NCI-H345 treated with DMSO at 0.1 percent for 48 hours (cell line): ENCODE measurements around the gene FBXO28.

Experiments
- DNase-seq: peaks from one replicate; lab custom pipeline; 2025; ENCODE audit not compliant: unreplicated experiment; lab: John Stamatoyannopoulos, UW

Gene FBXO28

GRCh38 chr1:224095339-224095738 lies 18.6 kb upstream of the FBXO28 start:
- DNase-seq, result no peak

DNA sequence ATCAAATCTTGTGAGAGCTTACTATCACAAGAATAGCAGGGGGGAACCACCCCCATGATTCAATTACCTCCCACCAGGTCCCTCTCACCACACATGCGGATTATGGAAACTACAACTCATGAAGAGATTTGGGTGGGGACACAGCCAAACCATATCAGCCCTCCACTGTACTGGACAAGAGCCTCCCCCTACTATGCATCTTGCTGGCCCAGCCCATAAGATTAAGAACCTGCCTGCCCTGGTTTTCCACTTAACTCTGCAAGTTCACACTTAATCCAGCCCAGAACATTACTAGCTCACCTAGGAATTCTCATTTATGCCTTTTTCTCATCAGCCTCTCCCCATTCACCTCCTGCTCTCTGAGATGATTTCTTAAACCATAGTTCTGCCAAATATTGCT lies 18.0 kb upstream of the FBXO28 start:
- no peak for DNase-seq

DNA sequence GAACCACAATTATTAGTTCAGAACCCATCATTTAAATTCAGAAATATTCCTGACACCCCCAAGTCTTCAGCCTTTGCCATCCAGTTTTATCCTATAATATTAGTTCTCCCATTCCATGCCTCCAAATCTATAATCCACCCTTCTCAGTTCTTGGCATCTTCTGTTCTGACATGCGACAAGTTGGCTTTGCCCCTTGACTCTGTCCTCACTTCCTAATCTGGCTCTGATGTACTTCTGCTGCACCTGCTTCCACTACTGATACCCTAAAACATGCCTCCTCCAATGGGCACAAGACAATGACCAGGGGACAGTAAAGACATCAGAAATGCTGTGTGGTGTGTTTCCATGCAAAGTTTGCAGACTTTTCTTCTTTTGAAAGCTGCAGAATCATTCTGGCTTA lies 17.1 kb upstream of the FBXO28 start:
- no peak for DNase-seq

DNA sequence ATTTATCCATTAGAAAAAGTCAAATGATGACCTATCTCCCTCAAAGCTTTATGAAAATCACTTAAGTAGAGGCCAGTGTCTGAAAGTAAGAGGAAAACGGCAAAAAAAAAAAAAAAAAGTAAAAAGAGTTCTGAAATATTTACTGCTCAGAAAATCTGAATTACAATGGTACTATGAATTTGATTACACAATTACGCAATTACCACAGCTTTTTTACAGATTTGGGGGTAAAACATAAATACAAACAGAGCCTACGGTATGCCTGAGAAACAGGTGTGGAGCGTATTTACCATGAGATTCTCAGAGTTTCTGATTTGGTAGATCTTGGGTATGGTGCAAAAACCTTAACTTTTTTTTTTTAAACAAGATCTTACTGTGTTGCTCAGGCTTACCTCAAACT lies 15.9 kb upstream of the FBXO28 start:
- no peak for DNase-seq

GRCh38 chr1:224106568-224107281 lies 7.2 kb upstream of the FBXO28 start:
- DNase-seq, result no peak

- no peak for DNase-seq
These were observed 6.7 kb upstream of the FBXO28 start for GRCh38 chr1:224107282-224107625.

- DNase-seq, result no peak
These were observed 4.9 kb upstream of the FBXO28 start for GRCh38 chr1:224108991-224109390.

DNA sequence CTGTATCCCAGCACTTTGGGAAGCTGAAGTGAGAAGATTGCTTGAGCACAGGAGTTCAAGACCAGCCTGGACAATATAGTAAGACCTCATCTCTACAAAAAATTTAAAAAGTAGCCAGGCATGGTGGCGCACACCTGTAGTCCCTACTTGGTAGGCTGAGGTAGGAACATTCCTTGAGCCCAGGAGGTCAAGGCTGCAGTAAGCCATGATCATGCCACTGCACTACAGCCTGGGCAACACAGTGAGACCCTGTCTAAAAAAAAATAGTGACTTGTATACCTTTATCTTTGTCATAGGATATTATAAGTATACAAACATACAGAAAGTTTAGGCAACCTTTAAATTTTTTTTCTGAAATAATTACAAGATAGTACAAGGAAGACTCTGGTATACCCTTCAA lies 3.9 kb upstream of the FBXO28 start:
- DNase-seq, result no peak

DNA sequence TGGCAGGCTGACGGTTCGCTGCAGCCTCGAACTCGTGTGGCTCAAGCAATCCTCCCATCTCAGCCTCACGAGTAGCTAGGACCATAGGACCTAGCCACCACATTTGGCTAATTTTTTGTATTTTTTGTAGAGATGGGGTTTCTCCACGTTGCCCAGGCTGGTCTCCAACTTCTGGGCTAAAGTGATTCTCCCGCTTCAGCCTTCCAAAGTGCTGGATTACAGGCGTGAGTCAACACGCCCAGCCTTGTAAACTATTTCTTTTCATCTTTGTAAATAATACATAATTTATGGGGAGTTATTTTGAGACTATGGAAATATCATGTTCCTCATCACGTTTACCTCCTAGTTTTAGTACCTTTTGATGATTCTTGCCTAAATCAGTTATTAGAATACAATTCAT lies 906 bp upstream of the FBXO28 start:
- no peak for DNase-seq

DNA sequence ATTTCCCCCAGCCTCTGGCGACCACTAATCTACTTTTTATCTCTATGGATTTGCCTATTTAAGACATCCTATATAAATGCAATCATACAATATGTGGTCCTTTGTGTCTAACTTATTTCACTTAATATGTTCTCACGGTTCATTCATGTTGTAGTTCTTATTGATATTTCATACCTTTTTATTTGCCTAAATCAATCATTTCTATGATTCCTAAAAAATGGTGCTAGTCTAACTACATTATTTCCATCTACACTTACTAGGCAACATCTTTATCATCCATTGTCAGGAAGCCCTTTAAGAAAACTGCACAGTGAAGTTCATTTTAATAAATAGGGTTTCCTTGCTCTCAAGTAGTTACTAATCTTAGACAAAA lies 380 bp upstream of the FBXO28 start:
- no peak for DNase-seq

DNA sequence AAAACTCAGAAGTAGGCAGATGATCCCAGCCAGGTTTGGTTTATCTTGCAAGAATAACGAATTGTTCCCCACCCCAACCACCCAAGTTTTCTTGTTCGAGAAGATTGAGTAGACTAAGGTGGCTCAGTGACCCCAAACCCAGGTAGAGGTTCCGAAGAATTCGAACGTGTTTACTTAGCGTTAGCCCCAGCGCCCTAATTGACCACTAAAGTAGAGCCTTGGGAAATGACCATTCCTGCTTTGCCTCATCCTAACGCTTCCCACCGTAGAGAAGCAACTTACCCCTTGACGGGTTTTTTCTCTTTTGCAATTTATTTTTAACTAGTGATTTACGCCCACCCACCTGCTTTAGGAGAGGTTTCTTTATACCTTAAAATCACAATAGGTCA lies 870 bp downstream of the FBXO28 start:
- DNase-seq, result no peak

DNA sequence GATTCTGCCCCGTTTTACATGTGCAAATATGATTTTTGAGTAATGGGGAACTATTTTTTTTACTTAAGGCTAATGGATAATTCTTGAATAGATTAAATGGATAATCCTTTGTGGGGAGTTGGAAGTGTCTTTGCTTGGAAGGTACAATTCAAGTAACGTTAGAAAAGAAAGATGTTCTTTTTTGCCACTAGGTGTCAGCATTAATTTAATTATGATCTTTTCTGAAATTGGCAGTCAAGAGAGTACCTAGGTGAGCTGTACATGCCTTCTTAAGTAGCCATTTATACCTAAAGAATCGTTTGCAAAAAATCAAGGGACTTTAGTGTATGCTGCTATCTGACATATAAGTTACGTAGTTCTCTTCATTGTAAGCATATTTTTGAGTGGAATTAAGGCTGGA lies 2.2 kb downstream of the FBXO28 start:
- DNase-seq, result peak; percentile 62

DNA sequence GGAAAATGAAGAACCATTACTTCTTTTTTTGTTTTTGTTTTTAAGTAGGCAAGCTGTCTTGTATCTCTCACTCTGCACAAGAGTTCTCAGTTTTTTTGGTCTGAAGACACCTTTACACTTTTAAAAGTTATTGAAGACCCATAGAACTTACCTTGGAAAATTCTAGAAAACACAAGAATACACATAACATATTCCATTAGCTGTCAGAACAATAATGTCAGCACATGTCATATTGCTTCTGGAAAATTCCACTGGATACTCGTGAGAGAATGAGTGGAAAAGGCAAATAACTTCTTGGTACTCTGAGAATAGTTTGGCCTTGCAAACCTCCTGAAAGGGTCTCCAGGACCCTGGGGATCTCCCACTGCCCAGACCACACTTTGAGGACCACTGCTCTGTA lies 4.8 kb downstream of the FBXO28 start:
- DNase-seq, result no peak

DNA sequence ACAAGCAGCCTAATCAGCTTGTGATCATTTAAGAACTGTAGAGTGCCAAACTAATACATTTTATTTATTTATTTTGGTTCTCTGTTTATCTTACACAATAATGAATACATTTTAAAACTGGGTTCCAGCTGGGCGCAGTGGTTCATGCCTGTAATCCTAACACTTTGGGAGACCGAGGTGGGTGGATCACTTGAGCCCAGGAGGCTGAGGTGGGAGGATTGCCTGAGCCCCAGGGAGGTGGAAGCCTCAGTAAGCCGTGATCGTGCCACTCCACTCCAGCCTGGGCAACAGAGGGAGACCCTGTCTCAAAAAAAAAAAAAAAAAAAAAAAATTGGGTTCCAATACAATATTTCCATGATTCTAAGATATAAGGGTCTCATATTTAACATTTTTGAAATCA lies 9.2 kb downstream of the FBXO28 start:
- DNase-seq, result no peak

DNA sequence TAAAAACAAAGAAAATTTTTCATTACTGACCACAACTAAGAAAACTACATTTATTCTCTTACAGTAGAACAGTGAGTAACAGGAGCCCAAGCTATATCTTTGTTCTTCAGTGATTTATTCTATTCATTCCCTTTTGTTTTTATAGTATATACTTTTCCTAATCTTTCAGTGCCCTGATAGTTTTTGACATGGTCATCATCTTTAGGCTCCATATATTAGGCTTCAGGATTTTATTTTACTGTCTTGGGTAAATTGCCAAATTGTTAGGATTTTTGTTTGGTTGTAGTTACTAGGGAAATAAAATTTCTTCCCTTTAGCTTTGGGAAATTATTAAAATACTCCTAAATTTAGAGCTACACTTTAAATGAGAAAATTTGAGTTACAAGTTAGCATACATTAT lies 10.3 kb downstream of the FBXO28 start:
- no peak for DNase-seq

DNA sequence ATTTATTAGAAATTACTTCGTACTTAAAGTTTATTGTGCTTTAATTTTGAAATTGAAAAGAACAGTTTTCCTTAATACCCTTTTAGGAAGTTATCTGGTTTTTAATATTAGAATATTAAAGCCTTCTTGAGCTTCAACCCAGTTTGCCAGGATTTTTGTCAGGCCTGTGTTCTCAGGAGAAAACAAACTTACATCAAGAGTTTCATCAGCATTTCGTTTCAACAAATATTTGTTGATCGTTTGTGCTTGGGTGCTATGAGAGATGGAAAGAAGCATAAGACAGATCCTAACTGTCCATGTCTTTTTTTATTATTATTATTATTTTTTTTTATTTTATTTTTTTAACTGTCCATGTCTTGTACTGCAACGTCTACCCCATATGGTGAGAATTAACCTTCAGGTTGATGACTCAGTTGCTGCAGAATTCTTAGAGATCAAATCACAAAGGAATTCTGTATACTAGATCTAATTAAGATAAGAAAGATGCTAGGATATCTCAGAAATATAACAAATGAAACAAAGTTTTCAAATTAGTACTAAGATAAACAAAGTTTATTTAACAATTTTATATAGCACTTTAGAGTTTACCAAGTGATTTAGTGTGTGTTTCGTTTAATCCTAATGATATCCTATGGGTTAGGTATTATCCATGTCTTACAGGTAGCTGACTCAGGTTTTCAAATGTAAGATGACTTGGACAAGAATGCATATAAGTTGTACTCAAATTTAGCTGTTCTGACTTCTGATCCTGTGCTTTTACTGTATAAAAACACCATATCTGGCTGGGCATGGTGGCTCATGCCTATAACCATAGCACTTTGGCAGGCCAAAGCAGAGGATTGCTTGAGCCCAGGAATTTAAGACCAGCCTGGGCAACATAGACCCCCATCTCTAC lies 14.3 kb downstream of the FBXO28 start:
- no peak for DNase-seq

- DNase-seq, result no peak
These were observed 17.3 kb downstream of the FBXO28 start for GRCh38 chr1:224131253-224131652.

- DNase-seq, result no peak
These were observed 19.0 kb downstream of the FBXO28 start for GRCh38 chr1:224132901-224133300.

DNA sequence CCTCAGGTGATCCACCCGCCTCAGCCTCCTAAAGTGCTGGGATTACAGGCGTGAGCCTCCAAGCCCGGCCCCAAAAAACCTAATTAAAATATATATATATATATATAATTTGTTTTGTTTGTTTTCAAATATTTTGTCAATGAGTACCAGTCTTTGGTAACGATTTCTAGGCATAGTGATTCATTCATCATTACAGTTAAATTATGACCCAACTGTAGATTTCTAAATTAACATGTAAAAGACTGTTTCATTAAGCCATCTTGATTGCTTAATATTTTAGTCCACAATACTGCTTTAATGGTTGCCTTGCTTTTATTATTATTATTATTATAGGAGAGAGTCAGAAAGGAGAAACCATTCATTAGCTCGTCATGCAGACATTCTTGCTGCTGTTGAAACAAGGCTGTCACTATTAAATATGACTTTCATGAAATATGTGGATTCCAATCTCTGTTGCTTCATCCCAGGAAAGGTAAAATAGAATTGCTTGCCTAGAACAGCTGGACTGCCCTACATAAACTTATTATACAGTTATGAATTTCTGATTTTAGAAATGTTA lies 19.9 kb downstream of the FBXO28 start:
- no peak for DNase-seq

DNA sequence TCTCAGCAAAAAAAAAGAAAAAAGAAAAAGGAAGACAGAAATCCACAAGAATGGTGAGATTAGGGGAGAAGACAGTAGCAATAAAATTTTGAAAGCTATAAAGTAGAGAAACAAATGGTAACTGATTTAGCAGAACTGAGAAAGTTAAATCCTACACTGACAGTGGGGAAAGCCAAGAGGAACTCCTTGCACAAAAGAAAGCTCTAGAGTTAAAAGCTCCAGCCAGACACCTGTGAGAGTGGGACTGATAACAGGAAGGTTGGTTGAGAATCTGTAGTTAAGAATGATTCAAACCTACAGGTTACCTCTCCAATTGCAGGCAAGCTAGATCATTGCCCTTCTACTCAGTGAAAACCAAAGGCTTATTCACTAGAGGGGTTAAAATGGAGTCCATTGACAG lies 23.6 kb downstream of the FBXO28 start:
- DNase-seq, result no peak

DNA sequence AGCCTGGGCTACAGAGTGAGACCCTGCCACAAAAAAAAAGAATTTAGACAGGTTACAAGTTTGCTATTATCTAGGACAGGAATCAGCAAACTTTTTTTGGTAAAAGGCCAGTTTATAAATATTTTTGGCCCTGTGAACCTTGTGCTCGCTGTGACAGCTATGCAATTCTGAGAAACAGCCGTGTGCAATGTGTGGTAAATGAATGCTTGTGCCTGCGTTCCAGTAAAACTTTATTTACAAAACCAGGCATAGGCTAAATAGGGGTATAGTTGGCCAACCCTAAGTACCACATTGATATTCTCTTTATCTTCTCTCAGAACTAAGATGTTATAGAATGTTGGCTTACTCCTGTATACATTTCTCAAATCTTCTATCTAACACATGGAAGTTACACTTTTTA lies 24.3 kb downstream of the FBXO28 start:
- no peak for DNase-seq

DNA sequence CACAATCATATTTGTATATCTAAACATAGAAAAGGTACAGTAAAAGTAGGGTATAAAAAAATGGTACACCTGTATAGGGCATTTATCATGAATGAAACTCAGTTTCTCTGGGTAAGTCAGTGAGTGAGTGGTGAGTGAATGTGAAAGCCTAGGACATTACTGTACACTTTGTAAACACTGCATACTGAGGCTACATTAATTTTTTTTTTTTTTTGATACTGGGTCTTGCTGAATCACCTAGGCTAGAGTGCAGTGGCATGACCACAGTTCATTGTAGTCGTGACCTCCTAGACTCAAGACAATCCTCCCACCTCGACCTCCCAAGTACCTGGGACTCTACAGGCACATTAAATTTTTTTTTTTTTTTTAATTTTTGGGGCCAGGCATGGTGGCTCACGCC lies 27.8 kb downstream of the FBXO28 start:
- no peak for DNase-seq
